ENCODE data around the gene CTAGE6.
"Not testable (repeated sequence)": the region's sequence is repeated elsewhere in the genome, so short reads cannot be mapped to it uniquely, and the experiment has no call there.

The CTAGE6 gene

GRCh38 chr7:143757596-143757995 is at the start of gene CTAGE6:
TSS of gene CTAGE6 (minus strand) at chr7:143757696. CDS start at chr7:143757658, 38 bp downstream.
- not testable (repeated sequence) for DNase-seq

- DNase-seq, result not testable (repeated sequence)
Measured at GRCh38 chr7:143806664-143807071, 49.2 kb upstream of the CTAGE6 start.

- DNase-seq, result not testable (repeated sequence)
Measured at GRCh38 chr7:143797896-143798290, 40.4 kb upstream of the CTAGE6 start.

- not testable (repeated sequence) for DNase-seq
Measured at GRCh38 chr7:143797119-143797895, 39.8 kb upstream of the CTAGE6 start.

GRCh38 chr7:143795653-143796052 is 38.2 kb upstream of the CTAGE6 start:
- not testable (repeated sequence) for DNase-seq

- not testable (repeated sequence) for DNase-seq
Measured at GRCh38 chr7:143792633-143793032, 35.1 kb upstream of the CTAGE6 start.

- DNase-seq, result not testable (repeated sequence)
Measured at GRCh38 chr7:143785415-143786182, 28.1 kb upstream of the CTAGE6 start.

GRCh38 chr7:143779591-143779990 is 22.1 kb upstream of the CTAGE6 start:
- DNase-seq, result not testable (repeated sequence)

- DNase-seq, result not testable (repeated sequence)
Measured at GRCh38 chr7:143772738-143773468, 15.4 kb upstream of the CTAGE6 start.

GRCh38 chr7:143767531-143767930 is 10.0 kb upstream of the CTAGE6 start:
- not testable (repeated sequence) for DNase-seq

GRCh38 chr7:143765678-143766077 is 8.2 kb upstream of the CTAGE6 start:
- not testable (repeated sequence) for DNase-seq

- DNase-seq, result not testable (repeated sequence)
Measured at GRCh38 chr7:143763065-143763464, 5.6 kb upstream of the CTAGE6 start.

GRCh38 chr7:143745340-143745739 is 12.2 kb downstream of the CTAGE6 start:
- not testable (repeated sequence) for DNase-seq

- DNase-seq, result not testable (repeated sequence)
Measured at GRCh38 chr7:143737037-143737819, 20.3 kb downstream of the CTAGE6 start.

GRCh38 chr7:143735962-143736361 is 21.5 kb downstream of the CTAGE6 start:
- no peak for DNase-seq

GRCh38 chr7:143733876-143734275 is 23.6 kb downstream of the CTAGE6 start:
- no peak for DNase-seq

- DNase-seq, result no peak
Measured at GRCh38 chr7:143728333-143728862, 29.1 kb downstream of the CTAGE6 start.

GRCh38 chr7:143727561-143727960 is 29.9 kb downstream of the CTAGE6 start:
- not testable (repeated sequence) for DNase-seq

GRCh38 chr7:143726143-143726542 is 31.4 kb downstream of the CTAGE6 start:
- DNase-seq, result not testable (repeated sequence)

GRCh38 chr7:143720335-143720734 is 37.2 kb downstream of the CTAGE6 start:
- DNase-seq, result not testable (repeated sequence)

- DNase-seq, result not testable (repeated sequence)
Measured at GRCh38 chr7:143715543-143716193, 41.8 kb downstream of the CTAGE6 start.

Measured in activated CD4-positive, alpha-beta T cell treated with anti-CD3 and anti-CD28 coated beads for 4 hours (primary cell).